Breast epithelium (tissue), 3 donors: ENCODE results near the gene PCDH8.

Source experiments
- CTCF ChIP-seq, 3 donors: fragments of 450-650 bp; IDR thresholded peaks; one replicate each; pipeline ENCODE4 v1.5.1; 2016 to 2017; ENCODE audit warnings: antibody characterized with exemption in 3 of 3, mild to moderate bottlenecking in 3 of 3, moderate library complexity in 3 of 3
- POLR2A ChIP-seq: fragments of 450-650 bp; IDR thresholded peaks from one replicate; pipeline ENCODE4 v1.6.1; 2016; ENCODE audit warnings: antibody characterized with exemption, mild to moderate bottlenecking, moderate library complexity
- POLR2AphosphoS5 ChIP-seq, 3 donors: sonication (generic); formaldehyde crosslinking; IDR thresholded peaks; one replicate each; pipeline ENCODE4 v1.6.1; 2017; ENCODE audit warnings: antibody characterized with exemption in 3 of 3

- no peak for TF ChIP-seq POLR2A
- no peak for TF ChIP-seq CTCF (IDR thresholded peaks at IDR 0.05)
- TF ChIP-seq POLR2AphosphoS5 (IDR thresholded peaks at IDR 0.05) = no peak
Measured at GRCh38 chr13:52884429-52885010, 36.1 kb upstream of the PCDH8 start.
